Transverse colon (tissue), 4 donors: ENCODE measurements around the gene ATG9B. TPM values are rescaled to one million over a fixed set of nuclear protein-coding genes. Genes with fewer than 3 reads are reported as not detected.

Experiments
- DNase-seq: peaks from one replicate; pipeline ENCODE4 v3.0.0-alpha.2; 2019
- H3K27ac ChIP-seq, 4 donors: fragments of 200-600 bp; sonication (generic); 2 replicates each; pipeline ENCODE4 v1.5.1; 2016 to 2018; ENCODE audit warnings: inconsistent platforms in 4 of 4
- H3K27me3 ChIP-seq: fragments of 200-600 bp; sonication (generic); 2 replicates; pipeline ENCODE4 v1.5.1; 2017; ENCODE audit warnings: inconsistent platforms
- H3K36me3 ChIP-seq, 4 donors: fragments of 200-600 bp; sonication (generic); 2 replicates each; pipeline ENCODE4 v1.5.1; 2017 to 2019; ENCODE audit warnings: inconsistent platforms in 4 of 4
- H3K4me1 ChIP-seq, 4 donors: fragments of 200-600 bp; sonication (generic); 2 replicates each; pipeline ENCODE4 v1.5.1; 2017 to 2020; ENCODE audit warnings: inconsistent platforms in 4 of 4
- H3K4me3 ChIP-seq, 4 donors: fragments of 200-600 bp; sonication (generic); 1 replicate in 1 of 4; 2 replicates in 3 of 4; pipeline versions ENCODE4 v1.5.1 to v1.6.1; 2017 to 2019; ENCODE audit warnings: inconsistent platforms in 4 of 4
- H3K9me3 ChIP-seq, 2 donors: fragments of 200-600 bp; sonication (generic); 2 replicates each; pipeline ENCODE4 v1.5.1; 2017 to 2019; ENCODE audit warnings: inconsistent platforms in 2 of 2
- CTCF ChIP-seq, 5 experiments: fragments of 200-600 bp in 3 of 5; fragments of 450-650 bp in 2 of 5; sonication (generic) in 3 of 5; IDR thresholded peaks; 1 replicate in 2 of 5; 2 replicates in 3 of 5; pipeline ENCODE4 v1.5.1; 2016 to 2017; ENCODE audit warnings: antibody characterized with exemption in 5 of 5, inconsistent platforms in 3 of 5, mild to moderate bottlenecking in 2 of 5, moderate library complexity in 1 of 5
- EP300 ChIP-seq: sonication (generic); formaldehyde crosslinking; IDR thresholded peaks from one replicate; pipeline ENCODE4 v1.6.1; 2017; ENCODE audit warnings: antibody characterized with exemption, low read depth
- POLR2A ChIP-seq: fragments of 450-650 bp; IDR thresholded peaks from one replicate; pipeline ENCODE4 v1.6.1; 2016; ENCODE audit warnings: antibody characterized with exemption, mild to moderate bottlenecking, moderate library complexity
- POLR2AphosphoS5 ChIP-seq, 3 donors: sonication (generic); formaldehyde crosslinking; IDR thresholded peaks; one replicate each; pipeline ENCODE4 v1.6.1; 2016; ENCODE audit warnings: antibody characterized with exemption in 3 of 3
- WGBS, 2 donors: methylation state at CpG; one replicate each; pipeline ENCODE4 v1.1.5; 2018; ENCODE audit warnings: low coverage in 1 of 2; 5-methylcytosine and 5-hydroxymethylcytosine counted together
- in situ Hi-C, 4 donors: fragments of 200-750 bp; cut with MboI; loops; one replicate each; pipeline versions ENCODE4 v1.15.0 to v1.15.1; 2017; ENCODE audit warnings: low sequenced_read_pairs in 3 of 4, low pct_ligation_motif_present in 1 of 4, low pct_unique_long_range_greater_than_20kb in 1 of 4
- intact Hi-C: fragments of 100-400 bp; cut with DNase I; formaldehyde crosslinking; loops from one replicate; pipeline ENCODE4 v1.15.1; 2023; ENCODE audit warnings: low total_unique reads
- total RNA-seq, 4 donors: library from RNA; depleted of rRNA; stranded (reverse); fragments of >200 nt; gene quantifications; one replicate each; pipeline ENCODE4 v1.1.0, GENCODE V29; 2016

Gene ATG9B
- total RNA-seq, 4 donors from 2014 or later: 1.1 TPM; not detected in 3

- Histone ChIP-seq H3K27ac (peak overlapping the region; percentile 74 to 94 (median 84)), H3K27me3 (peaks cover 41% of the 10 kb centered on the region), H3K4me1 (peaks cover 48 to 86% (median 65%) of the 10 kb centered on the region in 4 donors), H3K4me3 (peak overlapping the region in 3 of 4 donors; percentile 24 to 46 (median 43)), H3K36me3 (no peaks in the 10 kb centered on the region), H3K9me3 (no peaks in the 10 kb centered on the region)
- DNase-seq: no peak
- TF ChIP-seq CTCF (IDR thresholded peaks at IDR 0.05) (no peak), POLR2AphosphoS5 (IDR thresholded peaks at IDR 0.05) (no peak), POLR2A (no peak), EP300 (no peak)
- WGBS, 2 donors: 60% methylated on average over 9 of the region's 9 CpGs; no CpG with 5 or more reads in 1 of the 2 donors
- intact Hi-C loops (no loop called here), in situ Hi-C loops (loop anchor here in 3 of 4 donors (25.0 kb wide), 3 partner anchors 88 to 538 kb away; no protein-coding TSS in a partner anchor)
Measured at GRCh38 chr7:150975536-150976319, 48.6 kb downstream of the ATG9B start.

GRCh38 chr7:150974468-150975391 lies 49.6 kb downstream of the ATG9B start:
- H3K4me3 ChIP-seq: peak overlapping the region; percentile 24 to 54 (median 44)
- peaks cover 47 to 90% (median 70%) of the 10 kb centered on the region in 4 donors for H3K4me1 ChIP-seq
- DNase-seq: peak; percentile 83
- no peaks in the 10 kb centered on the region for H3K9me3 ChIP-seq
- in situ Hi-C loops: loop anchor here in 3 of 4 donors (25.0 kb wide), 3 partner anchors 87 to 537 kb away; no protein-coding TSS in a partner anchor
- 4% methylated on average over 55 of the region's 89 CpGs; no CpG with 5 or more reads in 1 of the 2 donors for WGBS, 2 donors
- H3K27me3 ChIP-seq: peaks cover 31% of the 10 kb centered on the region
- intact Hi-C loops: no loop called here
- TF ChIP-seq POLR2A (peak; percentile 35), CTCF (IDR thresholded peaks at IDR 0.05) (peak in 4 of 5 experiments; percentile 25 to 39 (median 28)), EP300 (no peak), POLR2AphosphoS5 (IDR thresholded peaks at IDR 0.05) (peak in 2 of 3 donors; percentile 58 to 73)
- no peaks in the 10 kb centered on the region for H3K36me3 ChIP-seq
- H3K27ac ChIP-seq: peak overlapping the region; percentile 74 to 94 (median 84)

GRCh38 chr7:150973571-150974451 lies 50.5 kb downstream of the ATG9B start:
- H3K4me3 ChIP-seq: peak overlapping the region in 2 of 4 donors; percentile 43 to 46
- in situ Hi-C loops: no loop called here
- TF ChIP-seq POLR2A (no peak), POLR2AphosphoS5 (IDR thresholded peaks at IDR 0.05) (peak; percentile 33 to 73 (median 69))
- H3K4me1 ChIP-seq: peaks cover 40 to 90% (median 61%) of the 10 kb centered on the region in 4 donors
- WGBS, 2 donors: 37% methylated on average over 15 of the region's 27 CpGs; no CpG with 5 or more reads in 1 of the 2 donors
- no peaks in the 10 kb centered on the region for H3K9me3 ChIP-seq
- H3K27me3 ChIP-seq: peaks cover 22% of the 10 kb centered on the region
- H3K36me3 ChIP-seq: no peaks in the 10 kb centered on the region
- peak; percentile 77 for DNase-seq
- H3K27ac ChIP-seq: peak overlapping the region; percentile 74 to 94 (median 84)
- intact Hi-C loops: no loop called here

GRCh38 chr7:150972741-150973140 lies 51.6 kb downstream of the ATG9B start:
- Histone ChIP-seq H3K27me3 (peaks cover 16% of the 10 kb centered on the region), H3K4me1 (peaks cover 40 to 87% (median 56%) of the 10 kb centered on the region in 4 donors), H3K4me3 (no peak overlapping the region), H3K9me3 (no peaks in the 10 kb centered on the region), H3K36me3 (no peaks in the 10 kb centered on the region), H3K27ac (peak overlapping the region; percentile 52 to 94 (median 84))
- WGBS, 2 donors: 77% methylated on average over 8 of the region's 8 CpGs; no CpG with 5 or more reads in 1 of the 2 donors
- TF ChIP-seq POLR2AphosphoS5 (IDR thresholded peaks at IDR 0.05) (no peak), POLR2A (no peak), CTCF (IDR thresholded peaks at IDR 0.05) (no peak), EP300 (no peak)
- no peak for DNase-seq
- intact Hi-C loops (no loop called here), in situ Hi-C loops (no loop called here)
